SJSA1 (cell line): Measurements from ENCODE around the gene PIGN. TPM values are rescaled to one million over a fixed set of nuclear protein-coding genes. Genes with fewer than 3 reads are reported as not detected.
A peak's percentile ranks its signal among the peaks of the same experiment; 100 is the strongest.

Experiments
- DNase-seq, 2 experiments: peaks; one replicate each; pipeline ENCODE4 v3.0.0-alpha.2; 2015 to 2020; ENCODE audit warnings: low spot score in 2 of 2, low read depth in 1 of 2
- H3K27ac ChIP-seq: fragments of 250-450 bp; sonication (Bioruptor Pico); 2 replicates; pipeline ENCODE4 v1.5.1; 2020; ENCODE audit warnings: mild to moderate bottlenecking, moderate library complexity
- H3K27me3 ChIP-seq: fragments of 250-450 bp; sonication (Bioruptor Pico); replicated peaks from 2 replicates; pipeline ENCODE4 v1.5.1; 2020; ENCODE audit warnings: mild to moderate bottlenecking, moderate library complexity
- H3K36me3 ChIP-seq: fragments of 250-450 bp; sonication (Bioruptor Pico); 2 replicates; pipeline ENCODE4 v1.5.1; 2020; ENCODE audit warnings: mild to moderate bottlenecking
- H3K4me1 ChIP-seq: fragments of 250-450 bp; sonication (Bioruptor Pico); replicated peaks from 2 replicates; pipeline ENCODE4 v1.6.1; 2021; ENCODE audit warnings: mild to moderate bottlenecking
- H3K4me3 ChIP-seq: fragments of 250-450 bp; sonication (Bioruptor Pico); 2 replicates; pipeline ENCODE4 v1.5.1; 2020; ENCODE audit warnings: mild to moderate bottlenecking
- H3K9me3 ChIP-seq: fragments of 250-450 bp; sonication (Bioruptor Pico); replicated peaks from 2 replicates; pipeline ENCODE4 v1.5.1; 2020; ENCODE audit warnings: mild to moderate bottlenecking
- total RNA-seq: library from RNA; depleted of rRNA; stranded (reverse); fragments of >200 nt; shearing (Covaris generic); gene quantifications from 2 replicates; pipeline ENCODE4 v1.2.3, GENCODE V29; 2014

PIGN gene
- total RNA-seq, 1 experiment from 2014 or later: 36.4 TPM

DNA sequence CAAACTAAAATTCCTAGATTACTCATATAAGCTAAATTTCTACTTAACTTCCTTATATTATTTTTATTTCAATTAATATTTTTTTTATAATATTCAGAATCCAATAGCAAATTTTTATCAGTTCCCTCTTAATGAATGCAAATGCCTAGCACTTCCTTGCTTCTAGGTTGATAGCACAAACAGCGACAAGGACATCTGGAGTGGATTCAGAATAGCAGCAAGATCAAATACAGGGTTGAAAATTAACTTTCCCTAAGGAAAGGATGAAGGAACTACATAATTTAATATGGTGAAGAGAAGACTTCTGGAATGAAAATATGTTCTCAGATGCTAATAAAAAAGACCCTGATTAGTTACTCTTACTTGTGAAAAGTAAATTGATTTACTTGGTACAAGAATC, 64.5 kb downstream of the PIGN start:
- no peaks in the 10 kb centered on the region for H3K27me3 ChIP-seq
- no peaks in the 10 kb centered on the region for H3K9me3 ChIP-seq
- H3K27ac ChIP-seq: no peak overlapping the region
- DNase-seq: no peak
- no peak overlapping the region for H3K4me3 ChIP-seq
- no peaks in the 10 kb centered on the region; the same call in 1 of the 2 replicates for H3K36me3 ChIP-seq
- no peaks in the 10 kb centered on the region for H3K4me1 ChIP-seq

DNA sequence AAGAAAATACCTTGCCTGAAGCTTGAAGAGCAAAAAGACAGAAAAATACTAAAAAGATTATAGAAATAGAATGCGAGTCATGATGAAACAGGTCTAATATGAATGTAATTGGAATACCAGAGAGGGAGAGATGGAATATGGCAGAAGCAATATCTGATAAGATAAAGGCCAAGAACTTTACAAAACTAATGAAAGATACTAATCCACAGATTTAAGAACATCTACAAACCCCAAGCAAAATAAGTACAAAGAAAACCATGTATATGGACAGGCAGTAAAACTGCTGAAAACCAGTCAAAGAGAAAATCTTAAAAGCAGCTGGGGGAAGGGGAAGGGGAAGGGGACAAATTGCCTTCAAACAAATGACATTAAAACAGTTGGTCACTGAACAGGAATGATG, 67.0 kb downstream of the PIGN start:
- no peaks in the 10 kb centered on the region; the same call in 1 of the 2 replicates for H3K36me3 ChIP-seq

DNA sequence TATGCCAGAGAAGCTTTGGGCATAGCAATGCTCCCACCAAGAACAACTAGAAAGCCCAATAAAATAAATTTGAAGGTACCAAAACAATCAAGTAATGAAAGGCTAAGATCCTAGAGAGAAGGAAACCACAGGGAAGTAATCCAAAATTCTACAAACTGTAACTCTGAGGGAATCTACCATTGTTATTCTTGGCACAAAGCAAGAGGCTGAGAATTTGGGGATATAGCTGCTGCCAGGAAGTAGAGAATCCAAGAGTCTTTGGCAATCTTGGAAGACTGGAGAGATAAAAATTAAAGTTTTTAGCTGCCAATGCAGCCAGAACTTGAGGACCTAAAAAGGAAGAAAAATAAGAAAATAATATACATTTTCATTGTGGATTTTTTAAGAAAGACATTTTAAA, 68.5 kb downstream of the PIGN start:
- H3K27me3 ChIP-seq: no peaks in the 10 kb centered on the region
- no peak for DNase-seq

More for the DNA sequence above, 67.0 kb downstream of the PIGN start:
- Histone ChIP-seq H3K4me3 (no peak overlapping the region), H3K9me3 (no peaks in the 10 kb centered on the region), H3K4me1 (no peaks in the 10 kb centered on the region), H3K27me3 (no peaks in the 10 kb centered on the region), H3K27ac (no peak overlapping the region)
- no peak for DNase-seq

DNA sequence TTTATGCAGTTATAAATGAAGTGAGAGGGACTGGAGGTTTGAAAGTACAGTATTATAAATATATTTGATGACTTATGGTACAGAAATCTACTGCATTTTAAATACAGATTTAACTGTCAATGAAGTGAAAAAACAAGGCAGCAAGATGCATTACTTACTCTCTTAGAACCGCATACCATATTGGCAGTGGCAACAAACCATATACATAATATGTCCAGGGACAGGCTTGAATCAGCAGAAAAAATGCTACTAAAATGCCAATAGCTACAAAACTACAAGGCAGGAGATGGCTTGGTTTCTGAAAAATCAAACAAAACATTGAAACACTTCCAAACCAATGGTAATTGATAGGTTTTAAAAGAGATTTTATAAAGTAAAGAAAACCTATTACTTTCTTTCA, 77.2 kb downstream of the PIGN start:
- H3K9me3 ChIP-seq: no peaks in the 10 kb centered on the region
- H3K27me3 ChIP-seq: no peaks in the 10 kb centered on the region
- DNase-seq: no peak
- H3K36me3 ChIP-seq: no peaks in the 10 kb centered on the region
- no peak overlapping the region for H3K27ac ChIP-seq
- H3K4me3 ChIP-seq: no peak overlapping the region
- no peaks in the 10 kb centered on the region for H3K4me1 ChIP-seq

More for the DNA sequence above, 68.5 kb downstream of the PIGN start:
- Histone ChIP-seq H3K4me1 (no peaks in the 10 kb centered on the region), H3K27ac (no peak overlapping the region), H3K4me3 (no peak overlapping the region), H3K9me3 (no peaks in the 10 kb centered on the region), H3K36me3 (no peaks in the 10 kb centered on the region; the same call in 1 of the 2 replicates)

DNA sequence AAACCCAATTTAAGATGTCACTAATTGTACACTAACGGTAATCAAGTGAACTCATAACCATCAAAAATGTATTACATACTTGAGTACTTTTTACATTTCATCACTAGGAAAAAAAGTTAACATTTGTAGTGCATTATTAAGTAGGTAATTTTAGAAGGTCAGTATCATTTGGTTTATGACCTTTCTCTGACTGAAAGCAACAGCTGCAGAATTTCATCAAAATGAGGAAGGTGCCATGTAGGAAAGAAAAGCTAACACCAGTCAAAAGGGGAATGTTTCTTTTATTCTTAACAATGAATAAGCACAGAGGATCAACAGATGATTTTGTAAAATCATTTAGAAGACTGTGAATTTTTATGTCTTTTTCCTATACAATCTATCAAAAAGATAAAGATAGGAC, 79.0 kb downstream of the PIGN start:
- H3K27me3 ChIP-seq: no peaks in the 10 kb centered on the region
- no peaks in the 10 kb centered on the region for H3K36me3 ChIP-seq
- no peak overlapping the region for H3K27ac ChIP-seq
- no peak overlapping the region for H3K4me3 ChIP-seq
- DNase-seq: no peak
- H3K4me1 ChIP-seq: no peaks in the 10 kb centered on the region
- no peaks in the 10 kb centered on the region for H3K9me3 ChIP-seq

DNA sequence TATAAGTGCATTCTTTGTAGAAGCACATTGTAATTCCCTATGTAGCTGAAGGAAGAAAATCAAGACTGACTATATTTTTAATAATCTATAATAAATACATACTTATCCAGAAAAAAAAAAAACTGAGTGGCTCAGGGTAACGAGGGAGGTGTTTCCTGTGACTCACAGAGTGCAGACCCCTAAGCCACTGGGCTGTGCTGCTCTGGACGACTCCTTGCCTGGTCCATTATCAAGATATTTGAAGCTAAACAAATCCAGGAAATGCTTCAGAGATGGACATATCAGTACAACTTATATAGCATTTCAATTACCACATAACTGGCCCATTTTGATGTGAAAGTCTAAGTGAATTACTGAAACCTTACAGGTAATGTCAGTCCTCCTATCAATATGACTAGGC, 80.6 kb downstream of the PIGN start:
- Histone ChIP-seq H3K4me3 (no peak overlapping the region), H3K9me3 (no peaks in the 10 kb centered on the region), H3K27me3 (no peaks in the 10 kb centered on the region), H3K36me3 (no peaks in the 10 kb centered on the region), H3K27ac (no peak overlapping the region), H3K4me1 (peaks cover 4% of the 10 kb centered on the region)
- DNase-seq: no peak

DNA sequence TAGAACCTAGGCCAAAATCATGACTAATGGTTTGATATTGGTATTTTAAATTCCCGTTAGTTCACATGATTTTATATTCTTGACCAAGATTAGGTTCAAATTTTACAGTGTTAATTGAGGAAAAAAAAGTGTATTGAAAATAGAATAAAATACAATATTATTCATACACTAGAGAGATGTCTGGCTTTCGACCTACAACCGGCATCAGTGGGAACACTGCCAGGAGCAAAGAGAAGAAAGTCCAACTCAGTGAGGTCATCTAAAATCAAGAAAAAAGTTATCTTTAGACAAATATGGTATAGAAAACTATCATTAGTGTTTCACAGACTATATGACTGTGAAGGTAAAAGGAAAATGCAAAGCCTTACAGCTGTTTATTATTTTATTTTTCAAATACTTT, 81.5 kb downstream of the PIGN start:
- DNase-seq: no peak
- no peak overlapping the region for H3K4me3 ChIP-seq
- H3K27ac ChIP-seq: no peak overlapping the region
- H3K27me3 ChIP-seq: no peaks in the 10 kb centered on the region
- H3K9me3 ChIP-seq: no peaks in the 10 kb centered on the region
- peaks cover 4% of the 10 kb centered on the region for H3K4me1 ChIP-seq
- no peaks in the 10 kb centered on the region for H3K36me3 ChIP-seq

DNA sequence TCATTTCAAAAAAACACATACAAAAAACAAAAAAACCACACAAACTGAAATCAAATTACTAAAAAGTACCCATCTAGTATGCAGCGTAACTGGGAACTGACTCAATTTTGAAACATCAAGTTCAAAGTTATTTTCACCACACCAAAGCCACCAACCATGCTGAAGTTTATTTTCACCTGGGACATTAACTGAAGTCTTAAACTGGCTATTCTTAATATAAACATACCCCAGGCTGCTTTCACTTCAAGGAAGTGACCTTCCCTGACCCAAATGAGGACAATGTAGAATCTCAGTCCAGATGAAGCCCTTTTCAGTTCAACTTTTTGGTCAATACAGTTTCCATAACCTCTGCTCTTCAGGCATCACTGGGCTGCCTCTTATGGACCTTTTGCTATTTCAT, 84.6 kb downstream of the PIGN start:
- Histone ChIP-seq H3K9me3 (no peaks in the 10 kb centered on the region), H3K36me3 (no peaks in the 10 kb centered on the region), H3K4me3 (no peak overlapping the region), H3K27ac (no peak overlapping the region), H3K4me1 (peaks cover 4% of the 10 kb centered on the region), H3K27me3 (no peaks in the 10 kb centered on the region)
- DNase-seq: no peak

DNA sequence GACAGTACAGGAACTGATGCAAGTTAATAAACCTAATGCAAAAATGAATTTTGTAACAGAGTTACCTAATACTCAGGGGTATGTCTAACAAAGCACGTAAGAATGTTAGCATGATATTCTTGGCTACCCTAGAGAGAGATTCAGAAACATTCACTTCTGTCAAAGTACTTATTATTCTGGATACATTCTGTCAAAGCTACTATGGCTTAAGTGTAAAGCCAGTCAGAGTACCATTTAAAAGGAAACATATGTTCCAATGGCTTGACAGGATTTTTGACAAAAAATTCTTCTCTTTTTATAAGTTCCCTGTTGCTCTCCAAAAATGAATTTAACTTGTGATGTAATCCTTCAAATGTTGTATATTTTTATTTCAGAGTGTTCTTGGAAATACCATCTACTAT, 85.5 kb downstream of the PIGN start:
- Histone ChIP-seq H3K4me1 (peaks cover 4% of the 10 kb centered on the region), H3K9me3 (no peaks in the 10 kb centered on the region), H3K27me3 (no peaks in the 10 kb centered on the region), H3K27ac (no peak overlapping the region), H3K4me3 (no peak overlapping the region), H3K36me3 (no peaks in the 10 kb centered on the region)
- peak in 1 of 2 experiments; percentile 3 for DNase-seq

DNA sequence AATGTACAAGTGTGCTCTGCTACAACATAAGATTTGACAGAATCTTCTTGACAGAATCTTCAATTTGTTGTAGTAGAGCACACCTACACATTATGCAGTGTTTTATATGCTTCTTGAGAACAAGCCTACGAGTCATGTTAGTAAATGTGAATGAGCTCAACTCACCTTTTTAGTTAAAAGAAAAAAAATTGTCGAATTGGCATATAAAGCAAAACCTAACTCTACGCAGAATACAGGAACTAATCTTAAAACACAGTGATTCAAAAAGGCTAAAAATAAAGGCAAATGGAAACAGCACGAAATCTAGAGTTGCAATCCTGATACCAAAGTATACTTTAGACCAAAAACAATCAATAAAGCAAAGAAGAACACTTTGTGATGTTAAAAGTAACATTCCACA, 87.9 kb downstream of the PIGN start:
- DNase-seq: no peak
- Histone ChIP-seq H3K9me3 (no peaks in the 10 kb centered on the region), H3K36me3 (no peaks in the 10 kb centered on the region), H3K27me3 (no peaks in the 10 kb centered on the region), H3K27ac (no peak overlapping the region), H3K4me3 (no peak overlapping the region), H3K4me1 (peaks cover 4% of the 10 kb centered on the region)

DNA sequence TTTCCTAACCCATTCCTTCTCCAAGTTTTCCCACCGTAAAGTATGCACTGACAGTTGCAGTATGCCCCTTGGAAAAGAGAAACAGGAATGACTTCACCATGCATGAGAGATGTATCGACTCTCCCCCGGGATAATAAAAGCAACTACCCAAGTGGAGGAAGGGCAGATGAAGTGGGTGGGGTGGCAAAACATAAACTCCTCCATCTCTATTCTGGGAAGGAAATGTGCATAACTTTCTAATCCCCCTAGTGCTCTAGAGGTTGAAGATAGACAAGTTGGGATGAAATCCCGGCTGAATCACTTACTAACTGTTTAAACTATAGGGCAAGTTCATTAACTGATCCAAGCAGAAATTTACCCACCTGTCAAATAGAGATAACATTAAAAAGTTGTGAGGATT, 89.2 kb downstream of the PIGN start:
- no peak for DNase-seq
- H3K27me3 ChIP-seq: no peaks in the 10 kb centered on the region
- no peak overlapping the region for H3K27ac ChIP-seq
- no peak overlapping the region for H3K4me3 ChIP-seq
- no peaks in the 10 kb centered on the region for H3K36me3 ChIP-seq
- H3K9me3 ChIP-seq: no peaks in the 10 kb centered on the region
- peaks cover 4% of the 10 kb centered on the region for H3K4me1 ChIP-seq

DNA sequence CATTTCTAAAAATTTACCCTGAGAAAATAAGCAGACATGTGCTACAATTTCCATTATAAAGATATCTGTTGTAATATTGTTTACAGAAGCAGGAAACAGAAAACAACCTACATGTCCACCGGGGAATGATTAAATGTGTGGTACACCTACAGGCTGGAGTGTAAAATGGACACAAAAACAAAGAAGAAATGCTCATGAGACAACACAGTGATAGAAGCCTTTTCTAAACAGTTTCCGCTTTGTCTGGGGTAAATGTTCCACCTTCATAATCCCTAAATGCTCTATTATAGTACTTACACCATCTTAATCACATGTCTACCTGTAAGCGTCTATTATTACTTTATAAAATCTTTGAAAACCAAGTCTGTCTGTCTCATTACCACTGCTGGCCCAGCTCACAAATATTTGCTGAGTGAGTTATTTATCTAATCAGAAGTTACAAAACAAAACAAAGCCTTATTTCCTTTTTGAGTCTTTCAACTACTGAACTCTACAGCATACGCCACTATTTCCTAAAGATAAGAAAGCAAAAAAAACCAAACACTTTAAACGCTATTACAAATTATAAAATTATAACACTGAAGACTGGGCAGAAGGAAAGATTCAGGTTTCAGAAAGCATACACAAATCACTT, 95.3 kb downstream of the PIGN start:
- no peaks in the 10 kb centered on the region for H3K9me3 ChIP-seq
- H3K4me1 ChIP-seq: no peaks in the 10 kb centered on the region
- H3K4me3 ChIP-seq: no peak overlapping the region
- no peak overlapping the region for H3K27ac ChIP-seq
- no peaks in the 10 kb centered on the region for H3K27me3 ChIP-seq
- no peak for DNase-seq
- H3K36me3 ChIP-seq: no peaks in the 10 kb centered on the region

DNA sequence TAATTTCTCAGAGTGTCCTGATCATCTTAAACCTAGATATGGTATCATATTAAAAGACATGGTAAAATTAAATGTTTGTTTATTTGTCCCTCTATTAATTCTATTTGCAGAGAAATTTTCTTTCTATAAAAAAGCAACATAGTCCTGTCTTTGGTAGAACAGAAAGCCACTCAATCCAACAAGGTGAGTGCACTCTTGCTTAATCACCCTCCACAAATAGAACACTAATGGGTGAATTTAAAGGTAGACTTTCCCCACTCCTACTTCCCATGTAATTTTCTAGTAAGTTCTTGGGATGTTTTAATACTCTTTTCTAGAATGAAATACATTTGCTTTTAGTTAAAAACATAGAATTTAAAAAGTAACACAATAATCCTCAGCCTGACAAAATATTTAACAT, 97.7 kb downstream of the PIGN start:
- no peaks in the 10 kb centered on the region for H3K36me3 ChIP-seq
- H3K4me3 ChIP-seq: no peak overlapping the region
- peaks cover 7% of the 10 kb centered on the region; the same call in 1 of the 2 replicates for H3K4me1 ChIP-seq
- H3K27me3 ChIP-seq: no peaks in the 10 kb centered on the region
- H3K9me3 ChIP-seq: no peaks in the 10 kb centered on the region
- no peak overlapping the region for H3K27ac ChIP-seq
- DNase-seq: no peak

DNA sequence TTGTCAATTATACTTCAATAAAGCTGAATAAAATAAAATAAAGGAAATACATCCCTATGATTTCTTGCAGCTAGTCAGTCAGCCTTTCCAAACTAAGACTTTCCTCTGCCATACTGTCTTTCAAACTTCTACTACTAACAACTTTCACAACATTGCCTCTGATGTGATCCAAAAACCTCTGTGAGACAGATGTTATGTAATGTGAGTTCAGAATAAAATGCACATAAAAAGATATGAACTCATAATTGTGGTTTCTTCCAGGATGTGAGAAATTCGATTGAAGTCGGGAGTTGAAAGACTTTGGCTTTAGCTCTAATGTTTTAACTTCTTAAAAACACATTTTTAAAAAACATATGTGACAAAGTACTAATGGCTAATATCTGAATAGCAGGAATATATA, 98.7 kb downstream of the PIGN start:
- no peaks in the 10 kb centered on the region for H3K9me3 ChIP-seq
- H3K4me1 ChIP-seq: peaks cover 7% of the 10 kb centered on the region; the same call in 1 of the 2 replicates
- H3K27me3 ChIP-seq: no peaks in the 10 kb centered on the region
- H3K4me3 ChIP-seq: no peak overlapping the region
- H3K36me3 ChIP-seq: no peaks in the 10 kb centered on the region
- no peak for DNase-seq
- H3K27ac ChIP-seq: no peak overlapping the region

DNA sequence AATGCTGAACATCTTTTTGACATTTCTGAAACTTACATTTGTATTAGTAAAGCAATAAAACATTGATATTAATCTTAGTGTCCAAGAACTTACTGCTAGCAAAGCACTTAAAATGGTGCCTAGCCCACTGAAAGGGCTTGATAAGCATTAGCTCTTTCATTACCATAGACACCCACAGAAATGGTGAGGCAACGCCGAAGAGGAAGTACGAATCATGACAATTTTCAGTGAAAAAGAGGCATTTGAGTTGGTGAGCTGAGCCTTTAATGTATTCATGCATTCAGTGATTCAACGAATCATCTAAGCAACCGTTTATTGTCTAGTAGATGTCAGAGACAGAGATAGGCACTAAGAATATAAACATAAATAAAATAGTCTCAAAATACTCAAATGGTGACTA, 101.1 kb downstream of the PIGN start:
- Histone ChIP-seq H3K4me1 (peaks cover 7% of the 10 kb centered on the region; the same call in 1 of the 2 replicates), H3K27ac (no peak overlapping the region), H3K4me3 (no peak overlapping the region), H3K36me3 (no peaks in the 10 kb centered on the region), H3K9me3 (no peaks in the 10 kb centered on the region), H3K27me3 (no peaks in the 10 kb centered on the region)
- DNase-seq: peak in 1 of 2 experiments; percentile 4
